Upper lobe of left lung (tissue), 6 donors: Measurements from ENCODE around the gene ZNF142. TPM values are rescaled to one million over a fixed set of nuclear protein-coding genes. Genes with fewer than 3 reads are reported as not detected.
"Not testable (repeated sequence)": the region's sequence is repeated elsewhere in the genome, so short reads cannot be mapped to it uniquely, and the experiment has no call there.

Source experiments
- ATAC-seq, 2 donors: fragments of 200-7000 bp; cut with Tn5 transposase; one replicate each; pipeline ENCODE4 v1.9.1; 2022; ENCODE audit warnings: mild to moderate bottlenecking in 2 of 2, moderate library complexity in 2 of 2; ENCODE audit not compliant: low FRiP score in 2 of 2
- DNase-seq, 2 donors: peaks; one replicate each; pipeline ENCODE4 v3.0.0-alpha.2; 2019 to 2020
- H3K27ac ChIP-seq, 4 donors: fragments of 200-600 bp; sonication (generic); one replicate each; pipeline ENCODE4 v1.5.1; 2016 to 2019
- H3K27me3 ChIP-seq, 4 donors: fragments of 200-600 bp; sonication (generic); one replicate each; pipeline ENCODE4 v1.5.1; 2017 to 2019
- H3K36me3 ChIP-seq, 4 donors: fragments of 200-600 bp; sonication (generic); one replicate each; pipeline ENCODE4 v1.5.1; 2016 to 2019
- H3K4me1 ChIP-seq, 4 donors: fragments of 200-600 bp; sonication (generic); one replicate each; pipeline ENCODE4 v1.5.1; 2018 to 2019
- H3K4me3 ChIP-seq, 4 donors: fragments of 200-600 bp; sonication (generic); one replicate each; pipeline ENCODE4 v1.5.1; 2017 to 2019; ENCODE audit warnings: mild to moderate bottlenecking in 2 of 4, moderate library complexity in 1 of 4
- H3K9me3 ChIP-seq, 4 donors: fragments of 200-600 bp; sonication (generic); one replicate each; pipeline ENCODE4 v1.5.1; 2018 to 2019
- EP300 ChIP-seq, 4 donors: sonication (generic); formaldehyde crosslinking; IDR thresholded peaks; one replicate each; pipeline ENCODE4 v1.5.1; 2017; ENCODE audit warnings: antibody characterized with exemption in 4 of 4, control low read depth in 2 of 4
- POLR2A ChIP-seq, 4 donors: fragments of 450-650 bp; IDR thresholded peaks; one replicate each; pipeline ENCODE4 v1.5.1; 2016 to 2017; ENCODE audit warnings: antibody characterized with exemption in 4 of 4, mild to moderate bottlenecking in 2 of 4
- POLR2AphosphoS5 ChIP-seq, 2 donors: sonication (generic); formaldehyde crosslinking; IDR thresholded peaks; one replicate each; pipeline ENCODE4 v1.5.1; 2017; ENCODE audit warnings: antibody characterized with exemption in 2 of 2
- WGBS, 2 donors: methylation state at CpG; one replicate each; pipeline ENCODE4 v1.1.5; 2017 to 2018; 5-methylcytosine and 5-hydroxymethylcytosine counted together
- total RNA-seq, 6 donors: library from RNA; depleted of rRNA in 4 of 6; stranded (reverse); fragments of >200 nt in 4 of 6; gene quantifications; one replicate each; pipeline versions ENCODE4 v1.1.0 to v1.2.1, GENCODE V29; 2016 to 2021
- TF ChIP-seq, protein P1 (sequence below), 6 experiments: fragments of 450-650 bp in 4 of 6; fragments of 200-600 bp in 2 of 6; sonication (generic) in 2 of 6; IDR thresholded peaks; one replicate each; pipeline ENCODE4 v1.5.1; 2016 to 2019; ENCODE audit warnings: antibody characterized with exemption in 6 of 6
- donor health status: DM: no; HTN: no; CAD: no; lungs with moderate emphysema.
- donor health status: DM: no; HTN: yes; CAD: no; lungs with severe emphysema.

ZNF142 gene
- total RNA-seq, 6 donors from 2014 or later: 17.1 to 58.7 (median 24.6) TPM

DNA sequence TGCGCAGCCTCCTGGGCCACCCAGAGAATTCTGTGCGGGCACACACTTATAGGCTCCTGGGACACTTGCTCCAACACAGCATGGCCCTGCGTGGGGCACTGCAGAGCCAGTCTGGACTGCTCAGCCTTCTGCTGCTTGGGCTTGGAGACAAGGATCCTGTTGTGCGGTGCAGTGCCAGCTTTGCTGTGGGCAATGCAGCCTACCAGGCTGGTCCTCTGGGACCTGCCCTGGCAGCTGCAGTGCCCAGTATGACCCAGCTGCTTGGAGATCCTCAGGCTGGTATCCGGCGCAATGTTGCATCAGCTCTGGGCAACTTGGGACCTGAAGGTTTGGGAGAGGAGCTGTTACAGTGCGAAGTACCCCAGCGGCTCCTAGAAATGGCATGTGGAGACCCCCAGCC, 39.5 kb upstream of the ZNF142 start:
- ATAC-seq: no peak
- WGBS, 2 donors: 98 to 100% methylated on average over 2 to 8 of the region's 8 CpGs
- no peak overlapping the region for H3K4me3 ChIP-seq
- no peaks in the 10 kb centered on the region for H3K27me3 ChIP-seq
- H3K4me1 ChIP-seq: no peaks in the 10 kb centered on the region
- peak in 1 of 2 donors; percentile 38 for DNase-seq
- TF ChIP-seq POLR2A (IDR thresholded peaks at IDR 0.05) (no peak), EP300 (IDR thresholded peaks at IDR 0.05) (no peak), POLR2AphosphoS5 (IDR thresholded peaks at IDR 0.05) (no peak)
- TF ChIP-seq, protein P1, sequence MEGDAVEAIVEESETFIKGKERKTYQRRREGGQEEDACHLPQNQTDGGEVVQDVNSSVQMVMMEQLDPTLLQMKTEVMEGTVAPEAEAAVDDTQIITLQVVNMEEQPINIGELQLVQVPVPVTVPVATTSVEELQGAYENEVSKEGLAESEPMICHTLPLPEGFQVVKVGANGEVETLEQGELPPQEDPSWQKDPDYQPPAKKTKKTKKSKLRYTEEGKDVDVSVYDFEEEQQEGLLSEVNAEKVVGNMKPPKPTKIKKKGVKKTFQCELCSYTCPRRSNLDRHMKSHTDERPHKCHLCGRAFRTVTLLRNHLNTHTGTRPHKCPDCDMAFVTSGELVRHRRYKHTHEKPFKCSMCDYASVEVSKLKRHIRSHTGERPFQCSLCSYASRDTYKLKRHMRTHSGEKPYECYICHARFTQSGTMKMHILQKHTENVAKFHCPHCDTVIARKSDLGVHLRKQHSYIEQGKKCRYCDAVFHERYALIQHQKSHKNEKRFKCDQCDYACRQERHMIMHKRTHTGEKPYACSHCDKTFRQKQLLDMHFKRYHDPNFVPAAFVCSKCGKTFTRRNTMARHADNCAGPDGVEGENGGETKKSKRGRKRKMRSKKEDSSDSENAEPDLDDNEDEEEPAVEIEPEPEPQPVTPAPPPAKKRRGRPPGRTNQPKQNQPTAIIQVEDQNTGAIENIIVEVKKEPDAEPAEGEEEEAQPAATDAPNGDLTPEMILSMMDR (IDR thresholded peaks at IDR 0.05): no peak
- no peaks in the 10 kb centered on the region for H3K9me3 ChIP-seq
- no peak overlapping the region for H3K27ac ChIP-seq
- H3K36me3 ChIP-seq: peaks cover 5 to 41% (median 20%) of the 10 kb centered on the region in 4 donors

DNA sequence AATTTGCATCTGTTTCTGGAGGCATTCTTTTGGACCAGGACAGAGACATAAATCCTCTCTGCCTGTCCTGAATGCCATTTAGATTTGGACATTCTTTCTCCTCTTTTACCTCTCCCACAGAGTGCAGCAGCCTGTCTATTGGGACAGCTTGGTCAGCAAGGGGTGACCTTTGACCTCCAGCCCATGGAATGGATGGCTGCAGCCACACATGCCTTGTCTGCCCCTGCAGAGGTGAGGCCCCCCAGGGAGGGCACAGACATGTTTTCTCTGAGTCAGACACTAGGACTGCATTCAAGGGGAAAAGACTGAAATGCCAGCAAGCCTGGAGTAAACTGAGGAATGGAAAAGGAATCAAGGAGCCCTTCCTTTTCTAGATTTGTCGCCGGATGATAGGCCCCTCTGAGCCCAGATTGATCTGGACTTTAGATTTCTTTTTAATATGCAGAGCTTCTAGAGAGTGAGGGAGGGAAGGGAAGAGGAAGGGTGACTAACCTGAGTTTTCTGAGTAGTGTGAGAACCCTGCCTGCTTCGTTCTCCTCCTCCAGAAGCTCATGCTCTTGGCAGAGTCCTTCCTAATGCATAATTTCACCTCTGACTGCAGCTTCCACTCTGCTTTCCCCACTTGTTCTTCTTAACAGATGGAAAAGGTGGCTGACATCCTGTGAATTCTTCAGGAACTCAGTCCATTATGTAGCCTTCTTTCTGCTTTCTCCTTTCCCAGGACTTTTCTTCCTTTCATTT, 35.2 kb upstream of the ZNF142 start:
- H3K27me3 ChIP-seq: no peaks in the 10 kb centered on the region
- peaks cover 5 to 67% (median 40%) of the 10 kb centered on the region in 4 donors for H3K36me3 ChIP-seq
- 85 to 96% methylated on average over 3 of the region's 3 CpGs for WGBS, 2 donors
- TF ChIP-seq POLR2A (IDR thresholded peaks at IDR 0.05): no peak
- TF ChIP-seq, protein P1 (IDR thresholded peaks at IDR 0.05): no peak
- TF ChIP-seq EP300 (IDR thresholded peaks at IDR 0.05): no peak
- no peak for TF ChIP-seq POLR2AphosphoS5 (IDR thresholded peaks at IDR 0.05)
- DNase-seq: no peak
- H3K9me3 ChIP-seq: no peaks in the 10 kb centered on the region
- no peaks in the 10 kb centered on the region for H3K4me1 ChIP-seq
- no peak overlapping the region for H3K4me3 ChIP-seq
- H3K27ac ChIP-seq: no peak overlapping the region
- ATAC-seq: no peak

DNA sequence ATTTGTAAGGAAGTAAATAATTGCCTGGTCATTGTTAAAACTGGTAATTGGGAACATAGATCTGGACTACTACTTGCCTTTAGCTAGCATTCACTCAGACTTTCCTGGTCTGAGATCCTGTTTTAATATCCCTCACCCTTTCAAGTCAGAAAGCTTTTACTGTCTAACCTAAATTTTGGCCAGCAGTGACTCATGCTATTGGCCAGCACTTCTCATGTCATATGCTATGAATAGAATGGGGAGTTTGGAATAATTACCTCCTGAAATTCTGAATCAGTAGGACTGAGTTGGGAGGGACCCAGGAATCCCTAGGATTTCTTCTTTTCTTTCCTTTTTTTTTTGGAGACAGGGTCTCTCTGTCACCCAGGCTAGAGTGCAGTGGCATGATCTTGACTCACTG, 31.8 kb upstream of the ZNF142 start:
- ATAC-seq: peak in 1 of 2 donors; percentile 45
- no peak for DNase-seq
- TF ChIP-seq, protein P1 (IDR thresholded peaks at IDR 0.05): no peak
- TF ChIP-seq EP300 (IDR thresholded peaks at IDR 0.05) (no peak), POLR2AphosphoS5 (IDR thresholded peaks at IDR 0.05) (no peak), POLR2A (IDR thresholded peaks at IDR 0.05) (no peak)
- Histone ChIP-seq H3K4me3 (no peak overlapping the region), H3K4me1 (peaks cover 0 to 3% (median 0%) of the 10 kb centered on the region in 4 donors), H3K36me3 (peaks cover 0 to 59% (median 29%) of the 10 kb centered on the region in 4 donors), H3K27ac (no peak overlapping the region), H3K9me3 (no peaks in the 10 kb centered on the region), H3K27me3 (no peaks in the 10 kb centered on the region)

DNA sequence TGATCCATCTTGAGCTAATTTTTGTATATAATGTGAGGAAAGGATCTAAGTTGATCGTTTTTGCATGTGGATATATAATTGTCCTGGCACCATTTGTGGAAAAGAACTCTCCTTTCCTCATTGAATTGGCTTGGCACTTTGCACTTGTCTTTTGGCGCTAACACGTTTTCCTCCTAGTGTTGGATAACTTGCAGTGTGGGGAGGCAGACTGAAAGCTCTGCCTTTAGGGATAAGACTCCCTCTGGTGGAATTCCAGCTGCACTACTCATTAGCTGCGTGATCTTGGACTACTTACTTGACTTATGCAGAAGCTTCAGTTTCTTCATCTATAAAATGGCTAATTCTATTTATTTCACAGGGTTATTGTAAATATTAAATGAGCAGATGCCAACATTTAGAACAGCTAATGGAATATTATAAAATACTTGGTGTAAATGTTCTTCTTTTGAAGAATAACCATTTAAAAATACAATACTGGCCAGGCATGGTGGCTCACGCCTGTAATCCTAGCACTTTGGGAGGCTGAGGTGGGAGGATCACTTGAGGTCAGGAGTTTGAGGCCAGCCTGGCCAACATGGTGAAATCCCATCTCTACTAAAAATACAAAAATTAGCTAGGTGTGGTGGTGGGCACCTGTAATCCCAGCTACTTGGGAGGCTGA, 28.1 kb upstream of the ZNF142 start:
- H3K36me3 ChIP-seq: peaks cover 0 to 50% (median 17%) of the 10 kb centered on the region in 4 donors
- DNase-seq: peak in 1 of 2 donors; percentile 42
- TF ChIP-seq, protein P1 (IDR thresholded peaks at IDR 0.05): peak; percentile 59 to 80 (median 71)
- not testable (repeated sequence) for H3K9me3 ChIP-seq, H3K4me3 ChIP-seq, H3K27me3 ChIP-seq, H3K4me1 ChIP-seq, H3K27ac ChIP-seq
- WGBS, 2 donors: 22 to 27% methylated on average over 5 of the region's 5 CpGs
- ATAC-seq: peak; percentile 83 to 89
